HG02981 (cell line): ENCODE results near the gene SKA2.
"Not testable (repeated sequence)": the region's sequence is repeated elsewhere in the genome, so short reads cannot be mapped to it uniquely, and the experiment has no call there.

Experiments
- ATAC-seq: cut with Tn5 transposase; IDR thresholded peaks from one replicate; pipeline ENCODE4 v1.9.1; 2021; ENCODE audit warnings: mild to moderate bottlenecking, moderate library complexity; ENCODE audit not compliant: unreplicated experiment

The SKA2 gene

DNA sequence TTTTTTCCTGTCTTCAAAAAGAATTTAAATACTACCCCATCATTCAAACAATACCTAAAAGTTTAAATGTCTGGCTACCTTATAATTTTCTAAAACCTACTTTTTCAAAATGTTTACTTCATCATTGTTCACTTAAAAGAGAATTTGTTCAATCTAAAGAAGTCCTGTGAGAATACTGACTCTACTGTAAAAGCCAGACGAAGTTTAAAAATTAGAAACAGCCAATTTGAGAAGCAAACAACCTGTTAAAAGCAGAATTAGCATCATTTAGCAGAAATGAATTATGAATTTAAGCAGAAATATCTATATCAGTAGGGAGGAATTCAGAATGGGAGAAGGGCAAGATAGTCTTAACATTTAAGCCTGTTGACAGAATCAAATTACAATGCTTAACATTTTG, 2.1 kb downstream of the SKA2 start:
- no peak for ATAC-seq

DNA sequence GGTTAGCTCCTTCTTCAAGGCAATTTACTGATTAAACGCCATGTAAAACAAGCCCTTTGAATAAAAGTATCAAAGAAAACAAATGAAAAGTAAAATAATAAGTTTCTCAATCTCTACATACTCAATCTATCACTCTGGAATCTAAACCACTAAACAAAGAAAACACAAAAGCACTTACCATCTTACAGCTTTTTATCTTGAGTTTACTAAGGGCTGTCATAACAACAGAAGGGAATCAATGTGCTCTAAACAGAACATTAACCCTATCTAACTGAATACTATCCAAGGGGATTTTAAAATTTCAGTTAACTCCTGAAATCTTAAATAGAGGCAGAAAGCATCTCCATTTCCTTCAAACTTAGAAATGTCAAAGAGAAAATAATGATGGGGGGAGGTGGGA, 3.4 kb downstream of the SKA2 start:
- ATAC-seq = no peak

DNA sequence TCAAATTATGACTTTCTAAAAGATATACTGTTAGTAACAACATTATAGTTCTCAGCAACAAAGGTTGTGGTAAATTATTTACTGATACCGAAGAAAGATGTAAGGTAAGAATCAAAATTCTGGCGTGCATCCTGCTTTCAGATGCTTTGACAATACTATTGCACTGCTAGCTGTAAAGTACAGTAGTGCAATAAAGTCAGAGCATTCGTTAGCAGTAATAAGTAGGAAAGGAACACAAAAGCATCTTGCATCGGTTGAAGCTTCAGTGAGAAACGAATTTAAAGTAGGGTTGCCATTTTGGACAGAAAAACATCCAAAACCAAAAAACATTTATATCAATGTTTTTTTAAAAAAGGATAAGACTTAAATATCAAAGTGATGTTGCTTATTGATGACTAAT, 4.0 kb downstream of the SKA2 start:
- no peak for ATAC-seq

DNA sequence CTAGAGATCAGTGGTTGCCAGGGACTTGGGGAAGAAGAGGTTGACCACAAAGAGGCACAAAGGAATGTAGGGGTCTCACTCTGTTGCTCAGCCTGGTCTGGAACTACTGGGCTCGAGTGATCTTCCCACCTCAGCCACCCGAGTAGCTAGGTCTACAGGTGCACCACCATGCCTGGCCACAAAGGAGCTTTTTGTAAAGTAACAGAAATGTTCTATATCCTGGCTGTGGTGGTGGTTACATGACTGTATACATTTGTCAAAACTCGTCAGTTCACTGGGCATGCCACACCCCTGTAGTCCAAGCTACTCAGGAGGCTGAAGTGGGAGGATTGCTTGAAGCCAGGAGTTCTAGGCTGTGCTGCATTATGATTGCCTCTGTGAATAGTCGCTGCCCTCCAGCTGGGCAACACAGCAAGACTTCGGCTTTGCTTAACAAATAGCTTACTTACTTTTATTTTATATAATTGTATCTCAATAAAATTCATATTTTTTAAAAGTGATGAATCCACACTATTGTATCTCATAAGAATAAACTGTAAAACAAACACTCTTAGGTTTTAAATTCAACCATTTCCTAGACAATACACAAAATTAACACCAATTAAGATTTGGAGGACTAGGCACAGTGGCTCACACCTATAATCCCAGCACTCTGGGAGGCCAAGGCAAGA, 5.0 kb downstream of the SKA2 start:
- ATAC-seq = no peak

DNA sequence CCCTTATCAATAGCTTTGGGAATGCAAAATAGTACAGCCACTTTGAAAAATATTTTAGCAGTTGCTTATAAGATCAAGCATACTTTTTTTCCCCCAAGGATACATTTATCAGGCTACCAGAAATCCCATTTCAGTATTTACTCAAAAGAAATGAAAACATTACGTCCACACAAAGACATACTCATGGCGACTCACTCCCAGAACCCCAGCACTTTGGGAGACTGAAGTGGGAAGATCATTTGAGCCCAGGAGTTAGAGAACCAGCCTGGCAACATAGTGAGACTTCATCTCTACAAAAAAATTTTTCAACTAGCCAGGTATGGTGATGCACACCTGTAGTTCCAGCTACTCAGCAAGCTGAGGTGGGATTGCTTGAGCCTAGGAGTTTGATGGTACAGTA, 5.9 kb downstream of the SKA2 start:
- no peak for ATAC-seq

DNA sequence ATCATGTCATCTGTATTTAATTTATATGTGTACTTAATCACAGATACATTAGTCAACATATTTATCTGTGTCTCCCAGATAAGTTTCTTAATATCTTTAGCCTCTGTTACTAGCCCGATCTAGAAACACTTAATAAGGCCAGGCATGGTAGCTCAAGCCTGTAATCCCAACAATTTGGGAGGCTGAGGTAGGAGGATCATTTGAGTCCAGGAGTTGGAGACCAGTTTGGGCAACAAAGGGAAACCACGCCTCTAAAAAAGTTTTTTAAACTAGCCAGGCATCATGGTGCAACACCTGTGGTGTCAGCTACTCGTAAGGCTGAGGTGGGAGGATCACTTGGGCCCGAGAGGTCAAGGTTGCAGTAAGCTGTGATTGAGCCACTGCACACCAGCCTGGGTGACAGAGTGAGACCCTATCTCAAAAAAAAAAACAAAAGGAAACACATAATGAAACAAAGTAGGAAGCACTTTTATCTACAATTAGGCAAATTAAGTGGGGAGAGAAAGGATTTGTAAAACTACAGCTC, 9.4 kb downstream of the SKA2 start:
- no peak for ATAC-seq

DNA sequence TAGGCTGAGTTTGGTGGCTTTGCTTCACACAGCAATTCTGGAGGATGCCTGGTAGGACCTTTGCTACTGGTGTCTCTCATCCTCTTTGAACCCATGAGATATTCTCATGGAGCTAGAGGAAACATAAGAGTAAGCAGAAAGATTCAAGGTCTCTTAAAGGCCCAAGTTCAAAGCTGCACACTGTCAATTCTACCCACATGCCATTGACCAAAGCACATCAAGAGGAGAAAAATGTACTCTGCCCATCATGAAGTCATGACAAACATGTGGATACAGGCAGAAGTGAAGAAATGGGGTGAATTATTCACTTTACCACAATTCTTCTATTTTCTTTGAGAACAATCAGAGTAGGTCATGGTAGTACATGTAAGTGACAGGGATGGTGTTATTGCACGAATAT, 13.1 kb downstream of the SKA2 start:
- no peak for ATAC-seq

DNA sequence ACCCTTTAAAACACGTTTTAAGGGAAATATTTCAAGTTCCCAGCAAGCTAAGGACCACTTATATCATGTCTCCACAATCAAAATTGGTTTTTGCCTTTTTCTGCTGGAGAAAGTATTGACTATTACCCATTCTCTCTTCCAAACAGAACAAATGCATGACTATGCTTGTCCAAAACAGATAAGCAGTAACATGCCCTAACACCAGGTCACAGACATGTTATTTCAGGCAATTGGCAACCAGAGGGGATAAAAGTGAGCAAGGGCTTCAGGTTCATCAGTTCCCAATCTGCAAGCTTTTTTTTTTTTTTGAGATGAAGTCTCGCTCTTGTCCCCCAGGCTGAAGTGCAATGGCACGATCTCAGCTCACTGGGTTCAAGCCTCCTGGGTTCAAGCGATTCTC, 15.0 kb downstream of the SKA2 start:
- ATAC-seq = no peak

DNA sequence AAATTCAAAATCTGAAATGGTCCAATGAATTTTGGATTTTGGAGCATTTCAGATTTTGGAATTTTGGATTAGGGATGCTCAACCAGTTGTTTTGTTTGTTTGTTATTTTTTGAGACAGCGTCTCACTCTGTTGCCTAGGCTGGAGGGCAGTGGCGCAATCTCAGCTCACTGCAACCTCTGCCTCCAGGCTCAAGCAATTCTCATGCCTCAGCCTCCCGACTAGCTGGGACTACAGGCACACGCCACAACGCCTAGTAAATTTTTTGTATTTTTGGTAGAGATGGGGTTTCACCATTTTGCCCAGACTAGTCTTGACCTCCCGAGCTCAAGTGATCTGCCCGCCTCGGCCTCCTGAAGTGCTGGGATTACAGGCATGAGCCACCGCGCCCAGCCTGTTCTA, 16.6 kb downstream of the SKA2 start:
- not testable (repeated sequence) for ATAC-seq

DNA sequence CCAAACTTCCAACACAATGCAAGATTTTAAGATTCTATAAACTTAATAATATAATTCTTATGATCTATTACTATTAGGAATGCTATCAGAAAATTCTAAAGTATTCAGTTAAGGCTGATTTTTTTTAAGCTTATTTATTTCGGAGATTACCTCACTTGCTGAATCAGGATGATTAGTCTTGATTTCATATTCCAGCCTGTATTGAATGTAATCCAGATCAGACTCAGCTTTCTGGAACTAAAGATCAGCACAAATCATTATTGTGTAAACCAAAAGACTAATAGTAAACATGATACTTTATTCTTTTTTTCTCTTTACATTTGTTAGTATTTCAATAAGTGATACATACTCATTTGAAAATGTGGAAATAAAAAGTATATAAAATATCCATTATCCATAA, 23.9 kb downstream of the SKA2 start:
- no peak for ATAC-seq

DNA sequence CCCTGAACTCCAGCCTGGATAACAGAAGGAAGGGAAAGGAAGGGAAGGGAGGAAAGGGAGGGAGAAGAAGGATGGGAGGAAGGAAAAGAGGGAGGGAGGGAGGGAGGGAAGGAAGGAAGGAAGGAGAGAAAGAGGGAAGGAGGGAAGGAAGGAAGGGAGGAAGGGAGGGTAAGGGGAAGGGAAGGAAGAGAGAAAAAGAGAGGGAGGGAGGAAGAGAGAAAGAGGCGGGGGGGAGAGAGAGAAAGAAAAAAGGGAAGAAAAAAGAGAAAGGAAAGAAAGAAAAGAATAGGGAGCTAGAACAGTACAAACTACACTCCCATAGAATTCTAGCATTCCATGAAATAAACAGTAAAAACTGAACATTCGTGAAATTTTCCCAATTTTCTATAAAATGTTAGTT, 25.2 kb downstream of the SKA2 start:
- ATAC-seq = no peak

DNA sequence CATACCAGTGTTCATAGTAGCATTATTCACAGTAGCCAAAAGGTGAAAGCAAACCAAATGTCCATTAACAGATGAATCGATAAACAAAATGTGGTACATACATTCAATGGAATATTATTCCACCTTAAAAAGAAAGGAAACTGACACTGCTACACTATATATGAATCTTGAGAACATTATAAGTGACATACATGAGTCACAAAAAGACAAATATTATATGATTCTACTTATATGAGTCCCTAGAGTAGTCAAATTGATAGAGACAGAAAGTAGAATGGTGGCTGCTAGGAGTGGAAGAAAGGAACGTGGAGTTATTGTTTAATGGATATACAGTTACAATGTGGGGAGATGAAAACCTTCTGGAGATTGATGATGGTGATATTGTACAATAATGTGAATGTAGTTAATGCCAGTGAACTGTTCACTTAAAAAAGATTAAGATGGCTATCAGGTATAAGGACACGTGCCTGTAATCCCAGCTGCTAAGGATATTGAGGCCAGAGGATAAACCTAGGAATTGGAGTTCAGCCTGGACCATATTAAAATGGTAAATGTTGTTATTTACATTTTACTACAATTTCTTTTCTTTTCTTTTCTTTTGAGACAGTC, 28.1 kb downstream of the SKA2 start:
- ATAC-seq = no peak

DNA sequence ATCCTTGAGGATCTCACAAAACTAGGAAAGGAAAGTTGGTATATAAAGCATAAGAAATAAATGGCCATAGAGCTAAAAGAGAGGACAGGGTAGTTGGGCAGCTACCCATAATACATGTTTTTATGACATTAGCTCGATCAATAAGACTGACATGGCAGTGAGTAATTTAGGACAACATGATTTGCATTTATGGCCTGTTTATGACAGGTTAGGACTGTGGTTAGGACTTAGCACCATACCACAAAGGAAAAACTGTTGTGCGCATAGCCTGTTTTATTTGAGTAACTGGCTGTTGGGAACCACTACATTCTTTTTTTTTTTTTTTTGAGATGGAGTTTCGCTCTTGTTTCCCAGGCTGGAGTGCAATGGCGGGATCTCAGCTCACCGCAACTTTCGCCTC, 30.3 kb downstream of the SKA2 start:
- no peak for ATAC-seq

DNA sequence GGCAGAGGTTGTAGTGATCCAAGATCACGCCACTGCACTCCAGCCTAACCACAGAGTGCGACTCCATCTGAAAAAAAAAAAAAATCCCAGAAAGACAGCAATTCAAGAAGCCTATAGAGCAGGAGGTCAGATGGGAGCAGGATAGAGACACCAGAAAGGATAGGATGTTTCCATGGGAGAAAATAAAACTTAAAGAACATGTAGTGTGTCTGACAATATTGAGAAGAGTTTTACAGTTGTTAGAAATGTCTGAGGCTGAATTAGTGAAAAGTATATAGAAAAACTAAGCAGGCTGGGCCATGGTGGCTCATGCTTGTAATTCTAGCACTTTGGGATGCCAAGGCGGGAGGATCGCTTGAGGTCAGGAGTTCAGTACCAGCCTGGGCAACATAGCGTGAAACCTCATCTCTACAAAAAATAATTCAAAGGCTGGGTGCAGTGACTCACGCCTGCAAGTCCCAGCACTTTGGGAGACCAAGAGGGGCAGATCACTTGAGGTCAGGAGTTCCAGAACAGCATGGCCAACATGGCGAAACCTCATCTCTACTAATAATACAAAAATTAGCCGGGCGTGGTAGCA, 33.0 kb downstream of the SKA2 start:
- no peak for ATAC-seq

DNA sequence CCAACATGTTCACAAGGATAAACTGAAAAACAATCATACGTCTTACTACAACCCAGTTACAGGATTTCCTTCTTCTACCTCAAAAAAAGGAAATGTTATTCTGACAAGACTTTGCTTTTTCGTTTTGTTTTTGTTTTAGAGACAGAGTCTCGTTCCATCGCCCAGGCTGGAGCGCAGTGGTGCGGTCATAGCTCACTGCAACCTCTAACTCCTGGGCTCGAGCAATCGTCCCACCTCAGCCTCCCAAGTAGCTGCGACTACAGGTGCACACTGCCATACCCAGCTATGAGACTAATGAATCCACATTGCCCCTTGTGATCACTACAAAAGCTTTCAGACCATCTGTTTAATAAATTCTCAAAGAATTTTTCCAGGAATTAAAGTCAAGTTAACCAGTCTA, 39.5 kb downstream of the SKA2 start:
- ATAC-seq = no peak

DNA sequence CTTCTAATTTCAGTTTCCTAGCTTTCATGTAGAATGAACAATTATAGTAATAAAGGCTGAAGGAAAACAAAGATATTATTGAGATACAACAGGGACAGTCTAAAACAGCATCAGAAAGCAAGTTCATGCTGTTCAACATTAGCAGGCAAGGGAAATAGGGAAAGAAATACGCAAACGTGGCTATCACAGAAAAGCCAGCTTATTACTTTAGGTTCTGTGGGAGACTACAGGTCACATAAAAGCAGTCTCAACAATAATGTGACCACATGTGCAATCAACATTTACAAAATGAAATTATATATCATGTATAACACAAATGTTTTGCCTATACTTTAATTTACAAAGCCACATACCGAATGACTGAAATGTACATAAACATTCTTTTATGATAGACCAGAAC, 43.4 kb downstream of the SKA2 start:
- no peak for ATAC-seq

DNA sequence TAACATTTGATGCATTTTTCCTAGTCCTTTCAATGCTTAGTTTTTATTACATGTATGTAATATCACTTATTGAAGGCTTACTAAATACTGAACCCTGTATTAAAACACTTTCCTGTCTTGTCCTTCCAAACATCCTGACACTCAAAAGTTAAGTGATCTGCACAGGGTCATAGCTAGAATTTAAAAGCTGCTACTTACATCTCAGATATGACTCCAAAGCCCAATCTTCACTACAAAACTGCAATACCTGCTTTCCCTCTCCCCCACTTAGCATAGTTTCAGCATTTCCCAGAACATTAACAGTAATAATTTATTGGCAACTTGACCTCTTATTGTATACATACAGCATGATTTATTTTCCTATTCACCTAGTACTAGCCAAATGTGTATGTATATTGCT, 44.0 kb downstream of the SKA2 start:
- ATAC-seq = no peak

DNA sequence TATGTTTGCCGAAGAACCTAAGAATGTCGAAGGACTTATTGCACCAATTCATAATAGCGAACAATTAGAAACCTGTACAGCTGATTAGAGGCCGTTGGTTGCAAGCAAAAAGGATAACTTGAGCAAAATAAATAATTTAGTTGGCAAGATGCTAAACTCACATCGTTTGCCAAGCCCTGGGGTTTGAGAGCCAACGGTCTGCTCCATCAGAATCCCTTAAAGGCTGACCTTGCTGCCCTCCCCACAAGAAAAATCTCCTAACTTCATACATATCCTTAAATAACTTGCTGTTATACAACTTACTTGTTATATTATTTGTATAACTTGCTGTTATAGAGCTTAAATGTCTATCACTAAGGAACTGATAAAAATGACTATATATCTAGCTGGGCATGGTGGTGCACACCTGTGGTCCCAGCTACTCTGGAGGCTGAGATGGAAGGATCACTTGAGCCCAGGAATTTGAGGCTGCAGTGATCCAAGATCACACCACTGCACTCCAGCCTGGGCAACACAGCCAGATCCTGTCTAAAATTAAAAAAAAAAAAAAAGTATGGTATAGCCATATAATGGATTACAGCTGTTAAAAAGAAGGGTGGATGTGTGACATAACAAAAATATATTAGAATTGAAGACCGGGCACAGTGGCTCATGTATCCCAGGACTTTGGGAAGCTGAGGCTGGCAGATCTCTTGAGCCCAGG, 46.4 kb downstream of the SKA2 start:
- no peak for ATAC-seq

DNA sequence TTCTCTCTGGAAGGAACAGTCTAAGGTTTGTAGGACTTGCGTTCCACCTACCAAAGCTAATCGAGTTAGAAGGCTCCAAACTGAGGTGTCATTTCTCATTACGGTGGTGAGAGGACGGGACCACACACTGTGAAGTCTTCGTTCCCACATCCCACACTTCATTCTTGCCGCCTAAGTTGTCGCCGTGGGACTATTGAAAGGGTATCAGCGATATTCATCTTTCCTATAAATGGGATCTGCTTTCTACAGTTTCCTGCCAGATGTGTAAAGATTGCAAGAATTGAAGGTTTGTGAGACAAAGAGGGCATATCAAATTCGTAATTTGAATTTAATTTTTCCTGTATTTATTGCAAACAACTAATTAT, 47.7 kb downstream of the SKA2 start:
- ATAC-seq = no peak

DNA sequence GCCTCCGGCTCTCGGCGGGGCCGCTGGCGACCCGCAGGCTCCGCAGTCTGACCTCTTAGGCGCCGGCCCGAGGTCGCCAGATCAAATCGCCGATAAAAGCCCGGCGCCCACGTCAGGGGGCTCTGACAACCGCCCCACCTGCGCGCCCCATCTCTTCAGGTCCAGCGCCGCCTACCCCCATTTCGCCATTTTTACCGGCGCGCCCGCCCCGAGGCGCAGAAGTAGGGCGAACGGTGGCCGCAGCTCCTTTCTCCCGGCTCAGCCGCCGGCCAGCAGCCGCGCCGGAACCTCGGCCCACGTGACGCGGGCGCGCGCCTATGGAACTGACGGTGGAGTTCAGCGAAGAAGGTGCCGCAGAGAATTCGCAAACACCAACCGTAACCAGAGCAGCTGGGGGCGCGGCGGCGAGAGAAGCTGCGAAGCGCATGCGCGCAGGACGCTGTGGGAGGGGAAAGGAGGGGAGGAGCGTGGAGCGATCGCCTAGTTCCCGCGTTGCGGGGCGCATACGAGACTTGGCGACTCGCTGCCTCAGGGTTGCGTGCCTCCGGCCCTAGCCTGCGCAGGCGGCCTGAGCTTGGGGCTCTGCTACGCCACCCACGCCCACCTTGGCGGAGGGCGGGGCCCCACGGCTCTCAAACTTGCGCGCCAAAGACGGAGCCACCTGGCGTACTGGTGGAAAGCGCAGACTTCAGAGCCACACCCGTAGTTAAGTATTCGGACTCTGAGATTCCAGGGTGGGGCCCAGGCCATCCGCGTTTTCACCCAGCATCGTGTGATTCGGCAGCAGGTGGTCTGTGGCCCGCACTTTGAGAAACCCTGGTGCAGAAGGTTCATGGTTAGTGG, 48.3 kb downstream of the SKA2 start, which contains the start of gene TRIM37:
TSS of gene TRIM37 (minus strand) at position 418 of the 843 bp plus-strand sequence. CDS start 419 bp downstream, outside the sequence.
- peak; percentile 94 for ATAC-seq
